Suprapubic skin (tissue), 4 donors: ENCODE results near the gene FAM78B. TPM values are rescaled to one million over a fixed set of nuclear protein-coding genes. Genes with fewer than 3 reads are reported as not detected.

Source experiments
- DNase-seq, 2 donors: peaks; one replicate each; pipeline ENCODE4 v3.0.0-alpha.2; 2019; ENCODE audit warnings: low spot score in 2 of 2
- H3K27ac ChIP-seq: fragments of 200-600 bp; sonication (generic); one replicate; pipeline ENCODE4 v1.5.1; 2019
- H3K27me3 ChIP-seq: fragments of 200-600 bp; sonication (generic); one replicate; pipeline ENCODE4 v1.5.1; 2019
- H3K36me3 ChIP-seq: fragments of 200-600 bp; sonication (generic); one replicate; pipeline ENCODE4 v1.5.1; 2019
- H3K4me1 ChIP-seq: fragments of 200-600 bp; sonication (generic); one replicate; pipeline ENCODE4 v1.5.1; 2019
- H3K4me3 ChIP-seq: fragments of 200-600 bp; sonication (generic); one replicate; pipeline ENCODE4 v1.5.1; 2019; ENCODE audit warnings: mild to moderate bottlenecking
- H3K9me3 ChIP-seq: fragments of 200-600 bp; sonication (generic); one replicate; pipeline ENCODE4 v1.5.1; 2019
- EP300 ChIP-seq: sonication (generic); formaldehyde crosslinking; IDR thresholded peaks from one replicate; pipeline ENCODE4 v1.6.1; 2017; ENCODE audit warnings: antibody characterized with exemption
- POLR2A ChIP-seq, 2 donors: fragments of 450-650 bp; IDR thresholded peaks; one replicate each; pipeline ENCODE4 v1.6.1; 2017; ENCODE audit warnings: antibody characterized with exemption in 2 of 2, mild to moderate bottlenecking in 2 of 2, moderate library complexity in 2 of 2
- POLR2AphosphoS5 ChIP-seq, 3 donors: sonication (generic); formaldehyde crosslinking; IDR thresholded peaks; one replicate each; pipeline ENCODE4 v1.6.1; 2017; ENCODE audit warnings: antibody characterized with exemption in 3 of 3
- WGBS: methylation state at CpG from one replicate; pipeline ENCODE4 v1.1.5; 2018; 5-methylcytosine and 5-hydroxymethylcytosine counted together
- total RNA-seq, 4 donors: library from RNA; depleted of rRNA; stranded (reverse); fragments of >200 nt; gene quantifications; one replicate each; pipeline ENCODE4 v1.1.0, GENCODE V29; 2016
- TF ChIP-seq, protein P1 (sequence below), 2 donors: fragments of 200-600 bp in 1 of 2; fragments of 450-650 bp in 1 of 2; sonication (generic) in 1 of 2; IDR thresholded peaks; one replicate each; pipeline ENCODE4 v1.5.1; 2016 to 2019; ENCODE audit warnings: antibody characterized with exemption in 2 of 2, mild to moderate bottlenecking in 1 of 2, moderate library complexity in 1 of 2

The FAM78B gene
- total RNA-seq, 4 donors from 2014 or later = 0.72 to 1.9 (median 1.3) TPM

GRCh38 chr1:166117776-166118175, 49.0 kb downstream of the FAM78B start:
- no peak for DNase-seq
- H3K27me3 ChIP-seq = no peaks in the 10 kb centered on the region
- TF ChIP-seq EP300 (no peak), POLR2A (IDR thresholded peaks at IDR 0.05) (no peak), POLR2AphosphoS5 (IDR thresholded peaks at IDR 0.05) (no peak)
- TF ChIP-seq, protein P1, sequence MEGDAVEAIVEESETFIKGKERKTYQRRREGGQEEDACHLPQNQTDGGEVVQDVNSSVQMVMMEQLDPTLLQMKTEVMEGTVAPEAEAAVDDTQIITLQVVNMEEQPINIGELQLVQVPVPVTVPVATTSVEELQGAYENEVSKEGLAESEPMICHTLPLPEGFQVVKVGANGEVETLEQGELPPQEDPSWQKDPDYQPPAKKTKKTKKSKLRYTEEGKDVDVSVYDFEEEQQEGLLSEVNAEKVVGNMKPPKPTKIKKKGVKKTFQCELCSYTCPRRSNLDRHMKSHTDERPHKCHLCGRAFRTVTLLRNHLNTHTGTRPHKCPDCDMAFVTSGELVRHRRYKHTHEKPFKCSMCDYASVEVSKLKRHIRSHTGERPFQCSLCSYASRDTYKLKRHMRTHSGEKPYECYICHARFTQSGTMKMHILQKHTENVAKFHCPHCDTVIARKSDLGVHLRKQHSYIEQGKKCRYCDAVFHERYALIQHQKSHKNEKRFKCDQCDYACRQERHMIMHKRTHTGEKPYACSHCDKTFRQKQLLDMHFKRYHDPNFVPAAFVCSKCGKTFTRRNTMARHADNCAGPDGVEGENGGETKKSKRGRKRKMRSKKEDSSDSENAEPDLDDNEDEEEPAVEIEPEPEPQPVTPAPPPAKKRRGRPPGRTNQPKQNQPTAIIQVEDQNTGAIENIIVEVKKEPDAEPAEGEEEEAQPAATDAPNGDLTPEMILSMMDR (IDR thresholded peaks at IDR 0.05) = no peak
- no peaks in the 10 kb centered on the region for H3K36me3 ChIP-seq
- H3K9me3 ChIP-seq = no peaks in the 10 kb centered on the region
- H3K4me1 ChIP-seq = no peaks in the 10 kb centered on the region
- H3K27ac ChIP-seq = no peak overlapping the region
- 85% methylated on average over 5 of the region's 5 CpGs for WGBS
- no peak overlapping the region for H3K4me3 ChIP-seq

DNA sequence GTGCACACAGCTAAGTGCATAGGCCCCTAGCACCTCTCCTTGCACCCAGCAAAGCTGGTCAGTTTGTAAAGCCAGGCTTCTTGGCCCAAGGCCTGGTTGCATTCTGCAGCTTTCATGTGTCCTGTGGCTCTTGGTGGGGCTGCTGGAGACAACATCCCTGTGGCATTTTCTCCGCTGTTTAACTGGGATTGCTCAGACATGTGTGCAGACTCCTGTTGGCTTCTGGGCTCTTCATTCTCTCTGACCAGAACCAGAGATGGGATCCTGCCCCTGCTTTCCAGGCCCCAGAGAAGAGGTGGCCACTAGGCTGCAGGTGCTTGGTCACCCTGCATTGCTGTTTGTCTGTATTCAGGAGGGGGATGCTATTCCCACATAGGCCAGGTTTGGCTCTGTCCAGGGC, 50.8 kb downstream of the FAM78B start:
- WGBS = 80% methylated on average over 1 of the region's 1 CpG

GRCh38 chr1:166114419-166114818, 52.4 kb downstream of the FAM78B start:
- WGBS = 70% methylated on average over 1 of the region's 1 CpG
- TF ChIP-seq EP300 (no peak), POLR2AphosphoS5 (IDR thresholded peaks at IDR 0.05) (no peak), POLR2A (IDR thresholded peaks at IDR 0.05) (no peak)
- TF ChIP-seq, protein P1 (IDR thresholded peaks at IDR 0.05) = no peak
- no peaks in the 10 kb centered on the region for H3K9me3 ChIP-seq
- no peak overlapping the region for H3K4me3 ChIP-seq
- H3K4me1 ChIP-seq = no peaks in the 10 kb centered on the region
- H3K36me3 ChIP-seq = no peaks in the 10 kb centered on the region
- H3K27ac ChIP-seq = no peak overlapping the region
- H3K27me3 ChIP-seq = no peaks in the 10 kb centered on the region
- DNase-seq = no peak

More for the DNA sequence above, 50.8 kb downstream of the FAM78B start:
- Histone ChIP-seq H3K4me1 (no peaks in the 10 kb centered on the region), H3K27ac (no peak overlapping the region), H3K4me3 (no peak overlapping the region), H3K27me3 (no peaks in the 10 kb centered on the region), H3K36me3 (no peaks in the 10 kb centered on the region), H3K9me3 (no peaks in the 10 kb centered on the region)
- TF ChIP-seq, protein P1 (IDR thresholded peaks at IDR 0.05) = no peak
- TF ChIP-seq EP300 = no peak
- no peak for TF ChIP-seq POLR2A (IDR thresholded peaks at IDR 0.05)
- TF ChIP-seq POLR2AphosphoS5 (IDR thresholded peaks at IDR 0.05) = no peak
- DNase-seq = no peak

DNA sequence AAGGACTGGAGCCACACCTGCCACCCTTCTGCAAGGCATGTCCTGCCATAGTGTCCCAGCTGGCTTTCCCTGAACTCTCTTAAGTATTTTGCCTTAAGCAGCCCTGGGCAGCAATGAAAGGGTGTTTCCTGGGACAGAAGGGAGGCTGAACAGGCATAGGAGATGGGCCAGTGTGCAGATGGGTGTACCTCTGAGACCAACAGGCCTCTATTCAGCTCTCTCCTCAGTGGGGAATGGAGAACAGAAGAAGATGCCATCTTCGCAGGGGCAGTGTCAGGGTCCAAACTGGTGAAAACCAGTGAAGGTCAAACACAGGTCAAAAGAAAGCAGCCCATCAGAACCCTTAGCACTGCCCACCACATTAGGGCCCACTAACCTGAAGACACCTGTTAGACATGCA, 53.2 kb downstream of the FAM78B start:
- H3K36me3 ChIP-seq = no peaks in the 10 kb centered on the region
- WGBS = 86% methylated on average over 1 of the region's 1 CpG
- TF ChIP-seq EP300 = no peak
- no peak for TF ChIP-seq POLR2AphosphoS5 (IDR thresholded peaks at IDR 0.05)
- TF ChIP-seq POLR2A (IDR thresholded peaks at IDR 0.05) = no peak
- TF ChIP-seq, protein P1 (IDR thresholded peaks at IDR 0.05) = no peak
- H3K27ac ChIP-seq = no peak overlapping the region
- H3K4me1 ChIP-seq = no peaks in the 10 kb centered on the region
- no peaks in the 10 kb centered on the region for H3K27me3 ChIP-seq
- no peak for DNase-seq
- no peak overlapping the region for H3K4me3 ChIP-seq
- H3K9me3 ChIP-seq = no peaks in the 10 kb centered on the region

DNA sequence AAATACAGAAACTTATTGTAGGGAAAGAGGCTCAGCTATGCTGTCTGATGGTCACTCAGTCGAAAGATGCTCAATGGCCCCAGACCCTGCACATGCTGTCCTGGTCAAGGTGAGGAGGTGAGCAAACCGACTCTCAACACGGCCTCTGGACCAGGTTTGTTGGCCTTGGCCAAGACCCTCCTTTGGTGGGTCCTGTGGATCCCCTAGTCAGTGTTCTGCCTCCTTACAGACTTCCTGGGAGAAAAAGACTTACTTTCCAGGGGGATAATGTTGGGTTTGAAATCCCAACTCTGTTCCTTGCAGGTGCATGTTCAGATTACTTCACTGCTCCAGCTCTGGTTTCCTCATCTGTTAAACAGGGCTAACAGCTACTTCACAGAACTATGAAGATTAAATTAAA, 53.8 kb downstream of the FAM78B start:
- DNase-seq = no peak
- 88% methylated on average over 3 of the region's 3 CpGs for WGBS
- no peak overlapping the region for H3K27ac ChIP-seq
- no peak for TF ChIP-seq POLR2A (IDR thresholded peaks at IDR 0.05)
- TF ChIP-seq, protein P1 (IDR thresholded peaks at IDR 0.05) = no peak
- no peak for TF ChIP-seq POLR2AphosphoS5 (IDR thresholded peaks at IDR 0.05)
- no peak for TF ChIP-seq EP300
- H3K36me3 ChIP-seq = no peaks in the 10 kb centered on the region
- no peaks in the 10 kb centered on the region for H3K9me3 ChIP-seq
- no peaks in the 10 kb centered on the region for H3K4me1 ChIP-seq
- no peak overlapping the region for H3K4me3 ChIP-seq
- no peaks in the 10 kb centered on the region for H3K27me3 ChIP-seq
